CD4-positive, alpha-beta T cell treated with Interferon gamma for 1 hour (primary cell): ENCODE measurements around the gene DNPH1.

Experiments used
- DNase-seq: peaks from one replicate; pipeline ENCODE4 v3.0.0-alpha.2; 2020

Gene DNPH1

GRCh38 chr6:43243664-43244321, 14.5 kb upstream of the DNPH1 start:
- no peak for DNase-seq

- DNase-seq = no peak
These were observed 13.8 kb upstream of the DNPH1 start, which contains the start of gene TTBK1 for GRCh38 chr6:43242908-43243663. Gene TTBK1, plus strand, starts transcription at chr6:43243481. Its CDS starts 3,180 bp downstream, at chr6:43246661.

DNA sequence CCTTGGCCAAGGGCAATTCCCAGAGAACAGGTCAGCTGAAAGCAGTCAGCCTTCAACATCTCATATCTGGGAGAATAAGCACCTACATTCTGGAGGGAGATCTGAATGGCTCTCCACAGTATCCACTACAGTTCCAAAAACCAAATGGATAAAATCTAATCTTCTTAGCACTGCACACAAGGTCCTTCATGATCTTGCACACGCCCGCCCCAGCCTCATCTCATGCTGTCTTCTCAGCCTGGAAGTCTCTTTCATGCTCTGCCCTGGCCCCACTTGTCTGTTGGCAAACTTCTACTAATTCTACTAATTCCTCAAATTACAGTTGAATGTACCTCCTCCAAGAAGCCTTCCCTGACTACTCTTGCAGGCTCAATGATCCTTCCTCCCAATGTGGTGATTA, 12.2 kb upstream of the DNPH1 start:
- DNase-seq = no peak

DNA sequence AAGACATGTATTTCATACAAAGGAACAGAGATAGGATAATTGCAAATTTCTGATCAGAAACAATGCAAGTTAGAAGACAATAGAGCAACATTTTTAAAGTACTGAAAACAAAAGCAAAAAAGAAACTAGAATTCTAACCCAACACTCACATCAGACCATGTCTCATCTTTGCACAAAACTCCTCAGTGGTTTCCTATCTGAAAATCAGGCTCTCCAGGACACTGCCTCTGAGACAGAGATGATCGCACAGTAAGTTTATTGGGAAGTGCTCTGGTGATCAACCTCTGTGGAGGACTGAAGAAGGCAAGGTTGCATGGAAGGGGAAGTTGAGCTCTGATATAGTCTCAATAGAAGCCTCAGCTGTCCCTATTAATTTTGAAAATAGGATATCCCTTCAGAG, 11.7 kb upstream of the DNPH1 start:
- no peak for DNase-seq

- no peak for DNase-seq
These were observed 9.8 kb upstream of the DNPH1 start for GRCh38 chr6:43239054-43239453.

DNA sequence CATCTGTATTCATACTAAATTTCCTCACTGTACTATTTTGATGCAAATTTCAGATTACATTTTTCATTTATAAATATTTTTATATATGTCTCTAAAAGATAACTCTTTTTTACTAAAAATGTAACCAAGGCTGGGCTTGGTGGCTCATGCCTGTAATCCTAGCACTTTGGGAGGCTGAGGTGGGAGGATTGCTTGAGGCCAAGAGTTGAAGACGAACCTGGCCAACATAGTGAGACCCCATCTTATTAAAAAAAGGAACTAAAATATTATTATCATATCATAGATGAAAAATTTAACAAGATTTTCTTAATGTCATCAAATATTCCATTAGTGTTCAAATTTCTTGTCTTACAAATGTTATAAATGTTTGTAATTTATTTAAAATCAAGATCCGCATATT, 6.6 kb upstream of the DNPH1 start:
- DNase-seq = no peak

DNA sequence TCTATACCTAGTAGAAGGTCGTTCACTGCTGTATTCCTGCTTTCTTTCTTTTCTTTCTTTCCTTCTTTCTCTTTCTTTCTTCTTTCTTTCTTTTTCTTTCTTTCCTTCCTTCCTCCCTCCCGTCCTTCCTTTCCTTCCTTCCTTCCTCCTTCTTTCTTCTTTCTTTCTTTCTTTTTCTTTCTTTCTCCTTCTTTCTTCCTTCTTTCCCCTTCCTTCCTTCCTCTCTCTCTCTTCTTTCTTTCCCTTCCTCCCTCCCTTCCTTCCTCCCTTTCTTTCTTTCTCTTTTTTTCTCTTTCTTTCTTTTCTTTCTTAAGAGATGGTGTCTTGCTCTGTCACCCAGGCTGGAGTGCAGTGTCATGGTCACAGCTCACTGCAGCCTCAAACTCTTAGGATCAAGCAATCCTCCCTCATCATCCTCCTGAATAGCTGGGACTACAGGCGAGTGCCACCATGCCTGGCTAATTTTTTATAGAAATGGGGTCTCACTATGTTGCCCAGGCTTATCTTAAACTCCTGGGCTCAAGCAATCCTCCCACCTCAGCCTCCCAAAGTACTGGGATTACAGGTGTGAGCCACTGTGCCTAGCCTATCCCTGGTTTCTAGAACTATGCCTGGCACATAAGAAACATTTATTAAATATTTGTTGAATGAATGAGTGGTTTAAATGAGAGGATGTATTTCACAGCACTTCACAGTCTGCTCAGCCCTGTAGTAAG, 2.6 kb upstream of the DNPH1 start:
- DNase-seq = no peak

DNA sequence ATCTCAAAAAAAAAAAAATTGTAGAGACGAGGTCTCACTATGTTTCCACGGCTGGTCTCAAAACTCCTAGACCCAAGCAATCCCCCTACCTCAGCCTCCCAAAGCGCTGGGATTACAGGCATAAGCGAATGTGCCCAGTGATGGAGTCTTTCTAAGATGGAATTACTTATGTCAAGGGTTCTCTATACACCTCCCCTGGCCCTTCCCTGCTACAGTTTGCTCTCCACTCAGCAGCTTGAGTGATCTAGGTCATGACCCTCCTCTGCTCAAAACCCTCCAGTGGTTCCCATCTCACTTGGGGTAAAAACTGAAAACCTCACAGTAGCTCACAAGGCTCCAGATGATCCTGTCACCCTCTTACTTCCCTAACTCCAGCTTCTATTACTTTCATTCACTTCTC, 1.8 kb upstream of the DNPH1 start:
- DNase-seq = no peak

DNA sequence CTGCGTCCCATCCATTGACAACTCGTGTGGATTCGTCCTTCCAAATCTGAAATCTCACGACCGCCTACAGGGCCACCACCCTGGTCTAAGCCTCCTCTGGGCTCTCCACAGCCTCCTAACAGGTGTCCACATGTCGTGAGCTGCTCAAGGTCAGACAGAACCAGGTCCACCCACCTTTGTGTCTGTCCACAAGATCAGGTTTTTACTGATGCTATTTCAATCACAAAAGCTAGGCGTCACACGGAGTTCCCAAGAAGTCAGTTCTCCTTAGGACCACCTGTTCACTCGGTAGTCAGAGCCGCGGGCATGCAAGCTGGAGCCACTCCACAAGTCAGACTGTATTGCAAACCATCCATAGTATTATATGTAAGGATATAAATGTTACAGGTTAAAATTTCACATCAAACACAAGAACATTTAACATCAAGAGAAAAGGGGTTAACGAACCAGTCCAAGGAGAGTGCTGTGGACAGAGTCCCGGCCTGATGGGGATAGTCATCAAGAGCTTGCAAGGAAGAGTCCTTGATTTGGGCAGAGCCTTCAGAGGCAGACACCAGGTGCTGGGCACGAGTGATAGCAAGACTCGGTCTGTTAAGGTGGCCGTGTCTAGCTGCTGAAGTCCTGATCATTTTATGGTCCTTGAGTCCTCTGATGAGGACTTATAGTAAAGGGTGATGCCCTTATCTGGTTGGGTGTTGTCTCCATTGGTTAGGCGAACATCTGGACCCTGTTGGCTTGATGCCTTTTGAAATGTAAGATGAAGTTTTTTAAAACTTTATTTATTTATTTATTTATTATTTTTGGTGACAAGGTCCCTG, 731 bp upstream of the DNPH1 start:
- no peak for DNase-seq

DNA sequence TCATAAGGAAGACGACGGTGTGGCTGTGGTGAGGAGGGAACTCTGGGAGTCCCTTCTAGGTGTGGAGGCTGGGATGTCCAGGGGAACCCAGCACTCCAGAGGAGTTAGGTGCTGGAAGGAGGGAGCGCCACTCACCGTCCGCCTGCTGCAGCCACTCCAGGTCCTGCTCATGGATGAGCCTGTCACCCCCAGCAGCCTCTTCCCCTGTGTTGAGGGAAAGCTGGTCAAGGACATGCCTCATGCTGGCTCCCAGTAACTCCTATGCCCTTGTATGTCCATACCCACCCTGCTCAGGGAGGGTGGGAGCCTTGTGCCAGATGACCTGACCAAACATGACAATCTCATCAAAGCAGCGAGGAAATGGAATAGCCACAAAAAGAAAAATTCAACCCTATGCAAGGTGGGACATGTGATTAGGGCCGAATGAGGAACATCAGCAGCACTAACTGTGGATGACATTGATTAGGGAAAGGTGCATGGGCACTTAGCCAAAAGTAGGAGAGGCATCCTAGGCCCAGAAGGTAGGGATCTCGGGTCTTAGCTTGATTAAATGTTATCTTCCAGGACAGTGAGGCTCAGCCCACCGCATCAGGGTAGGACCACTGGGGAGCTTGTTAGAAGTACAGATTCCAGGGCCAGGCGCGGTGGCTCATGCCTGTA, 3.0 kb downstream of the DNPH1 start:
- no peak for DNase-seq

GRCh38 chr6:43223175-43223574, 6.1 kb downstream of the DNPH1 start:
- DNase-seq = no peak

DNA sequence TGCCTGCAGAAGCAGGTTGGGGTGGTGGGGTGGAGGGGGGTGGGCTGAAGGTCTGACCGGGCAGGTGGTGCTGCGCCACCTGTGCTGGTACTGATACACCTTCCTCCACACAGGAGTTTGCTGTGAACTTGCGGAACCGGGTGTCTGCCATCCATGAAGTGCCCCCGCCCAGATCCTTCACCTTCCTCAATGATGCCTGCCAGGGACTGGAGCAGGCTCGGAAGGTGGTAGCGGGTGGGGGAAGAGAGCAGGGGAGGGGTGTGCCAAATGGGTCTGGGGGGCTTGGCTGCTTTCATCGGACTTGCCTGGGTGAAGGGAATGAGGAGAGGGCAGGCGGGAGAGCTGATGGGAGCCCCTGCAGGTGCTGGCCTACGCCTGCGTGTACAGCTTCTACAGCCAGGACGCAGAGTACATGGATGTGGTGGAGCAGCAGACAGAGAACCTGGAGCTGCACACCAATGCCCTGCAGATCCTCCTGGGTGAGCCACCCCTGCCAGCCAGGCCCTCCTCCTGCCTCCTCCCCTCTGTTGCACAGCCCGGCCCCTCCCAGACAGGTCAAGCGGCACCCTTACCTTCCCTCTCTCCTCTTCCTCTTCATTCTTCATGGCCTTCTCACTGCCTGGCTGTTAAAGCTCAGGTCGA, 6.7 kb downstream of the DNPH1 start:
- no peak for DNase-seq

DNA sequence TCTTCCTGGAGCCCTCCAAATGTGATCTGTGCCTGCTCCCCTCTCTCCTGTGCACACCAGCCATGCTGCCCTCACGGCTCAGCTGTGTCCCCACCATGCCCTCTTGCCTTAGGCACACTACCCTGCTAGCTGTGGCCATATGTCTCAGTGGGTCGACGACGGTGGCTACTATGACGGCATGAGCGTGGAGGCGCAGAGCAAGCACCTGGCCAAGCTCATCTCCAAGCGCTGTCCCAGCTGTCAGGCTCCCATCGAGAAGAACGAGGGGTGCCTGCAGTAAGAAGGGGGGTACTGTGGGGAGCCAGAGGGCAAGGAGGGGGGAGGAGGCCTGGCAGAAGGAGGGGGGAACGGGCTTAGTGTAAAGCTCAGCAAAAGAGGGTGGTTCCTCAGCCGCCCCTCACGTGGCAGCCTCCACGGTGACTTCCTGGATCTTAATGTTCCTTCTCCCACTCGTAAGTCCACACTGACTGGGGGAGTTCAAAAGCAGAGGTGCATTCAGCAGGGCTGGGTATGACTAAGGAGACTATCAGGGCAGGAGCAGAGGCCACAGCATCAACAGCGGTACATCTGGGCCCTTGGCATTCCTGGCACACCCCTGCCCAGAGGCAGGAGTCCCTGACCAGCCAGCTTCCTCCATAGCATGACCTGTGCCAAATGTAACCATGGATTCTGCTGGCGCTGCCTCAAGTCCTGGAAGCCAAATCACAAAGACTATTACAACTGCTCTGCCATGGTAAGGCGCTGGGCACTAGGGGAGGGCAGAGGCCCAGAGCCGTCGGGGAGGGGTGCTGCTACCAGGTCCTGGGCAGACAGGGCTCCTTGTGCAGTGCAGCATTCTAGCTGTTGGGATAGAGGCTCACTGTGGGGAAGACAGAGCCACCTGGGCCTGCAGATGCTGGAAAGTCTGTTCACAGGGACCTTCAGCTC, 8.0 kb downstream of the DNPH1 start:
- no peak for DNase-seq

- DNase-seq = no peak
These were observed 8.8 kb downstream of the DNPH1 start for GRCh38 chr6:43220439-43220951.

DNA sequence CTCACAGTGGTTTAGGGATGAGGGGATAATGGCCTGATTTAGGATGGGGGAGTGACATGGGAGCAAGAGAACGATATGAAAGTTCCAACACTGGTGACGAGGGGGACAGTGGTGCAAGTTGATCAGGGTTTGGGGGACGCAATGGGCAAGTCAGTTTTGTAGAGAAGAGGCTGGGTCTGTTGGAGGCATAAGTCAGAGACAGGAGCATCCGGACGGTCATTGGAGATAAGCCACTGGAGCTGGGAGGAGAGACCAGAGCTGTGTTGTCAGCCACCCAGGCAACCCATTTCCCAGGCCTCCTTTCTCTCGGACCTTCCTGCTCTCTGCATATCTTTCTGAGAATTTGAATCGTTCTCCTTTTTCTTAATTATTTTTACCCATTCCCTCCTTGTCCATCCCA, 9.5 kb downstream of the DNPH1 start:
- no peak for DNase-seq

DNA sequence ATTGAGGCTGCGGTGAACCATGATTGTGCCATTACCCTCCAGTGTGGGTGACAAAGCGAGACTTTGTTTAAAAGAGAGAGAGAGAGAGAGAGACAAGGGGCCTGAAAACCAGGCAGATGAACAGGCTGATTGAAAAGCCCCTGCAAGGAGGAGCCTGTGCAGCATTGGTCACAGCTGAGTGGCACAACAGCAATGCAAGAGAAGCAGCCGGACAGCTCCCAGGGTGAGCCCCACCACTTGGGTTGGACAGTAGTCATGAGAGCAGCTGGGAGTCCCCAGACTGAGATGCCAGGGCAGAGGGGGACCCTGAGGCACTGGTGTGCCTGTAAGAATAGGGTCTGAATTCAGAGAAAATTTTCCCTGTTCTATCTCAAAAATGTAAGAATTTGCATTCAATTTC, 10.2 kb downstream of the DNPH1 start:
- no peak for DNase-seq

DNA sequence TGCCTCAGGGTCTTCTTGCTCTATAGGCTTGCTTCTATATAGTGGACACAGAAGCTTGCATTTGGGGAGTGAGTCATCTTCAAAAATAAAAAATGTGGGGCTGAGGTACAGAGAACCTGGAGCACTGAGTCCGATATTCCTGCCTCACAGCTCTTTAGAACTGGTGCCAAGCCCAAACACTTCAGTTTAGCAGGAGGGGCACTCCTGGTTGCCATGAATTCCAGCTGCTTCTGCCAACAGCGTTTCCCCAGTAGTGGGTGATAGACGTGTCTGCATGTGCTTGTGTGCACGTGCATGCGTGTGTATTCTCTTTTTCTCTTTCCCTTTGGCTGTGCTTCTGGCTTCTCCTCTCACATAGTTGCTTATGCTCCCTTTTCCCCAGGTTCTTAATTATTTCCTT, 11.9 kb downstream of the DNPH1 start:
- no peak for DNase-seq

DNA sequence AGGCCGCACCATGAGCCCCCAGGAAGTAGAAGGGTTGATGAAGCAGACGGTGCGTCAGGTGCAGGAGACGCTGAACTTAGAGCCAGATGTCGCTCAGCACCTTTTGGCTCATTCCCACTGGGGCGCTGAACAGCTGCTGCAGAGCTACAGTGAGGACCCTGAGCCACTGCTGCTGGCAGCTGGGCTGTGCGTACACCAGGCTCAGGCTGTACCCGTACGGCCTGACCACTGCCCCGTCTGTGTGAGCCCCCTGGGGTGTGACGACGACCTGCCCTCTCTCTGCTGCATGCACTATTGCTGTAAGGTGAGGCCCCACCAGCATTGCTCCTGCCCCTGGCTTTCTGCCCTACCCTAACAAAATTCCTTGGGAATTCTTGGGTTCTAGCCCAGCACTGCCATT, 13.1 kb downstream of the DNPH1 start:
- DNase-seq = no peak

DNA sequence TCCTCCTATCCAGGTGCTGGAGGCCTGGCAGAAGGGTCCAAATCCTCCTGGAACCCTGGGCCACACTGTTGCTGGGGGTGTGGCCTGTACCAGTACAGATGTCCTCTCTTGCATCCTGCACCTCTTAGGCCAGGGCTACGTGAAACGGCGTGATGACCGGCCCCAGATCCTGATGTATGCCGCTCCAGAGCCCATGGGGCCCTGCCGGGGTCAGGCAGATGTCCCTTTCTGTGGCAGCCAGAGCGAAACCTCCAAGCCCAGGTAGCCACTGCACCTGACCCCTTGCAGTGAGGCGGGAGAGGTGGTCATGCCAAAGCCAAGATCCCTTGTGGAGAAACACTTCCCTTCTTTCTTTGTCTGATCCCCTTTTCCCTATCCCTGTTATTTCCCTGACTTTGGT, 14.2 kb downstream of the DNPH1 start:
- DNase-seq = no peak

DNA sequence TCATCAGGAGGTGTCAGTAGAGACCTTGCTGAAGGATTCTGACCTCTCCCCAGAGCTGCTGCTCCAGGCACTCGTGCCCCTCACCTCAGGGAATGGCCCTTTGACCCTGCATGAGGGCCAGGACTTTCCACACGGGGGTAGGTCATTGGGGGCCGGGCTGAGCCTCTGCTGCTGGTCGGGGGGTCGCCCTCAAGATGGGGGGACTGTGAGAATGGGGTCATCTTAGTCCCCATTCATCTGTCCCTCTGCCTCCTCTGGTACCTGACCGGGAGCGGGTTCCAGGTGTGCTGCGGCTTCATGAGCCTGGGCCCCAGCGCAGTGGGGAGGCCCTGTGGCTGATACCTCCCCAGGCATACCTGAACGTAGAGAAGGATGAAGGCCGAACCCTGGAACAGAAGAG, 15.8 kb downstream of the DNPH1 start:
- DNase-seq = no peak

DNA sequence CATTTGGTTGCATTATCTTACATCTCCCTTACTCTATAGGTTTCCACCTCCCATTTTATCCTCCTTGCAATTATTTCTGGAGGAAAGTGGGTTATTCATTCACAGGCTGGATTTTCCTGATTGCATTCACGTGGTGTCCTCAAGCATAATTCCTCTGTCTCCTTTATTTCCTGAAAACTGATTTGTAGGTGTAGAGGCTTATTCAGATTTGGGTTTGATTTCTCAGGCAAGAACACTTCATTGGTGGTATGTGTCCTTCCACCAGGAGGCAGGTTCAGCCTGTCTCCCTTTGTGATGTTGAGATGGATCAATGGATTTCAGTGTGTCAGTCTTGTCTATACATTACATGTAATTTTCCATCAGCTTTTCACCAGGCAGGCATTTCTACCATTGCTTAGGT, 17.3 kb downstream of the DNPH1 start:
- no peak for DNase-seq
